ENCODE measurements around the gene GALNT17. TPM values are rescaled to one million over a fixed set of nuclear protein-coding genes. Genes with fewer than 3 reads are reported as not detected.

GALNT17 gene
- total and polyA plus RNA-seq, 12 donors: 15.1 to 87.0 (median 55.4) TPM

- Histone ChIP-seq H3K4me3 (no peak overlapping the region), H3K4me1 (no peaks in the 10 kb centered on the region), H3K36me3 (no peaks in the 10 kb centered on the region), H3K27me3 (no peaks in the 10 kb centered on the region), H3K9me3 (peaks cover 0 to 10% (median 0%) of the 10 kb centered on the region in 11 donors), H3K27ac (no peak overlapping the region)
- ATAC-seq: no peak
- TF ChIP-seq CTCF (IDR thresholded peaks at IDR 0.05): no peak
- no peak for DNase-seq
- intact Hi-C loops (cut with DNase I): no loop called here
- WGBS, 2 donors: 43 to 52% methylated on average over 4 of the region's 4 CpGs
Observed at GRCh38 chr7:71112436-71112835, 19.5 kb upstream of the GALNT17 start.

GRCh38 chr7:71120096-71120495 is 11.8 kb upstream of the GALNT17 start:
- DNase-seq: no peak
- H3K27ac ChIP-seq: no peak overlapping the region
- H3K36me3 ChIP-seq: no peaks in the 10 kb centered on the region

GRCh38 chr7:71129126-71129525 is 2.8 kb upstream of the GALNT17 start:
- intact Hi-C loops (cut with DNase I): loop anchor here in 1 of 10 donors (10.0 kb wide), 1 partner anchor 606 kb away; no protein-coding TSS in a partner anchor
- DNase-seq: no peak

More at GRCh38 chr7:71120096-71120495, 11.8 kb upstream of the GALNT17 start:
- intact Hi-C loops (cut with DNase I): loop anchor here in 1 of 10 donors (10.0 kb wide), 1 partner anchor 615 kb away; no protein-coding TSS in a partner anchor
- no peak for TF ChIP-seq CTCF (IDR thresholded peaks at IDR 0.05)
- Histone ChIP-seq H3K27me3 (no peaks in the 10 kb centered on the region), H3K4me3 (no peak overlapping the region), H3K4me1 (no peaks in the 10 kb centered on the region), H3K9me3 (peaks cover 0 to 6% (median 0%) of the 10 kb centered on the region in 11 donors)
- no peak for ATAC-seq
- WGBS, 2 donors: 91 to 96% methylated on average over 3 of the region's 3 CpGs

GRCh38 chr7:71130031-71130679 is 1.8 kb upstream of the GALNT17 start:
- no peak for ATAC-seq
- H3K27me3 ChIP-seq: peaks cover 6 to 40% (median 31%) of the 10 kb centered on the region in 7 donors
- H3K4me1 ChIP-seq: no peaks in the 10 kb centered on the region
- intact Hi-C loops (cut with DNase I): loop anchor here in 6 of 10 donors (5.0 to 10.0 kb wide), 5 partner anchors 92 to 605 kb away; no protein-coding TSS in a partner anchor
- H3K27ac ChIP-seq: no peak overlapping the region
- DNase-seq: no peak
- TF ChIP-seq CTCF (IDR thresholded peaks at IDR 0.05): no peak
- H3K4me3 ChIP-seq: no peak overlapping the region
- 41 to 50% methylated on average over 5 of the region's 5 CpGs for WGBS, 2 donors
- H3K9me3 ChIP-seq: no peaks in the 10 kb centered on the region
- no peaks in the 10 kb centered on the region for H3K36me3 ChIP-seq

More at GRCh38 chr7:71129126-71129525, 2.8 kb upstream of the GALNT17 start:
- H3K36me3 ChIP-seq: no peaks in the 10 kb centered on the region
- H3K4me1 ChIP-seq: no peaks in the 10 kb centered on the region
- no peaks in the 10 kb centered on the region for H3K9me3 ChIP-seq
- TF ChIP-seq CTCF (IDR thresholded peaks at IDR 0.05): no peak
- H3K4me3 ChIP-seq: no peak overlapping the region
- WGBS, 2 donors: 65 to 73% methylated on average over 3 of the region's 3 CpGs
- ATAC-seq: no peak
- no peak overlapping the region for H3K27ac ChIP-seq
- peaks cover 6 to 40% (median 31%) of the 10 kb centered on the region in 7 donors for H3K27me3 ChIP-seq
